Fibroblast of villous mesenchyme (primary cell): ENCODE results near the gene DMBX1. TPM values are rescaled to one million over a fixed set of nuclear protein-coding genes. Genes with fewer than 3 reads are reported as not detected.

Experiments used
- DNase-seq: peaks from one replicate; pipeline ENCODE4 v3.0.0-alpha.2; 2010; ENCODE audit warnings: low read depth
- H3K4me3 ChIP-seq: 2 replicates; pipeline ENCODE4 v1.5.1; 2011; ENCODE audit warnings: low read depth, mild to moderate bottlenecking, low read length
- total RNA-seq: library from RNA; depleted of rRNA; stranded (reverse); fragments of >200 nt; gene quantifications from 2 replicates; pipeline ENCODE4 v1.2.3, GENCODE V29; 2012
- TF ChIP-seq, protein P1 (sequence below): IDR thresholded peaks from 2 replicates; pipeline ENCODE4 v1.5.1; 2012; ENCODE audit warnings: low read depth, mild to moderate bottlenecking, low read length; ENCODE audit not compliant: insufficient read depth

The DMBX1 gene
- total RNA-seq, 1 donor: not detected

DNA sequence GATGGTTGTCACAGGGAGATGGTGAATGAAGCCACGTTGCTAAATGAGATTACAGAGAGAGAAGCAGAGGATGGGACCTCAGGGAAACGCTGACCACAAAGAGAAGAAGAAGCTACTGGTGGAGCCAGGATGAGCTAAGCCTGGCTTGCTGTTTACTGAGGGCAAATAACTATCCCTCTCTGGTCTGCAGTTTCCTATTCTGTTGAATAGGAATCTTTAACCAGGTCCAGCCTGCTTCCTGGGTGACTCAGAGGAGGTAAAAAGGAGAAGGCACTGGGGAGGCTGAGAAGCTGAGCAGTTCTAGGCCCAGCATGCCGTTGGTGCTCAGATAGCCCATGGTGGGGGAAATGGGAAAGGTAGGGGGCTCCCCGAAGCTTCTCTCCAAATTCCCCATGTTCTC lies 29.6 kb downstream of the DMBX1 start:
- no peak overlapping the region for H3K4me3 ChIP-seq
- DNase-seq: no peak
- TF ChIP-seq, protein P1, sequence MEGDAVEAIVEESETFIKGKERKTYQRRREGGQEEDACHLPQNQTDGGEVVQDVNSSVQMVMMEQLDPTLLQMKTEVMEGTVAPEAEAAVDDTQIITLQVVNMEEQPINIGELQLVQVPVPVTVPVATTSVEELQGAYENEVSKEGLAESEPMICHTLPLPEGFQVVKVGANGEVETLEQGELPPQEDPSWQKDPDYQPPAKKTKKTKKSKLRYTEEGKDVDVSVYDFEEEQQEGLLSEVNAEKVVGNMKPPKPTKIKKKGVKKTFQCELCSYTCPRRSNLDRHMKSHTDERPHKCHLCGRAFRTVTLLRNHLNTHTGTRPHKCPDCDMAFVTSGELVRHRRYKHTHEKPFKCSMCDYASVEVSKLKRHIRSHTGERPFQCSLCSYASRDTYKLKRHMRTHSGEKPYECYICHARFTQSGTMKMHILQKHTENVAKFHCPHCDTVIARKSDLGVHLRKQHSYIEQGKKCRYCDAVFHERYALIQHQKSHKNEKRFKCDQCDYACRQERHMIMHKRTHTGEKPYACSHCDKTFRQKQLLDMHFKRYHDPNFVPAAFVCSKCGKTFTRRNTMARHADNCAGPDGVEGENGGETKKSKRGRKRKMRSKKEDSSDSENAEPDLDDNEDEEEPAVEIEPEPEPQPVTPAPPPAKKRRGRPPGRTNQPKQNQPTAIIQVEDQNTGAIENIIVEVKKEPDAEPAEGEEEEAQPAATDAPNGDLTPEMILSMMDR: no peak

DNA sequence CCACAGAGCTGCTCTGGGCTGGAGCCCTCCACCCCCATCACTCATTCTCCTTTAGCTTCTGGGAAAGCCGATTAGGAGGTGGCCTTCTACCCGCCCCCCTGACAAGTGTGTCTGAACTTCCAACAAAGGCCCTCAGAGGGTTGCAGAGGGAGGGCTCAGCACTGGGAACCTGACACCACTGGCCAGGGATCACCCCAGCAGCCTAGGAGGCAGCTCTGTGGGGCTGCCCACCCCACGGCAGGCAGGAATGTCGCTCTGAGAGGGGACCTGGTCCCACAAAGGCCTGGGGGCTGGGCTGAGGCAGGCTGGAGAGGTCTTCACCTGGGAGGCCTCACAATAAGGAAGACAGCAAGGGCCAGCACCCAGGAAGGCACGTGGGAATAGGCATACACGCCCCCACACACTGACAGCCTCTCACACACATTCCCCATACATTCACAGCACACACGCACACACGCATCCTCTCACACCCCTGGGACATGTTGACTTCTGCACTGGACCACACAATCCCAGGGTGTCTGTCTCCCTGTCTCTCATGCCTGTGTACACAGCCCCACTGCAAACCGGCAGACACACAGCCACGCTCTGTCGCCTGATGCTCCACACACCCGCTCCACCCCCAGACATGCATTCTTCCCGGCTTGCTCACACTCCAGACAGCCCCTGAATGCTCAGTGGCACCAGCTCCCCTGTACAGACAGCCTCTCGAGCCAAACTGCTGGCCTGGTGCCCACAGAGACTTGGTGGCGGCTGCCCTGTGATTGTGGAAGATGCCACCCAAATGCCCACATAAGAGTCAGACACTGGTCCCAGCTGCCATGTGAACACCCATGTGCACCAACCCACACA lies 30.7 kb downstream of the DMBX1 start:
- TF ChIP-seq, protein P1: no peak
- H3K4me3 ChIP-seq: no peak overlapping the region
- DNase-seq: peak; percentile 48

DNA sequence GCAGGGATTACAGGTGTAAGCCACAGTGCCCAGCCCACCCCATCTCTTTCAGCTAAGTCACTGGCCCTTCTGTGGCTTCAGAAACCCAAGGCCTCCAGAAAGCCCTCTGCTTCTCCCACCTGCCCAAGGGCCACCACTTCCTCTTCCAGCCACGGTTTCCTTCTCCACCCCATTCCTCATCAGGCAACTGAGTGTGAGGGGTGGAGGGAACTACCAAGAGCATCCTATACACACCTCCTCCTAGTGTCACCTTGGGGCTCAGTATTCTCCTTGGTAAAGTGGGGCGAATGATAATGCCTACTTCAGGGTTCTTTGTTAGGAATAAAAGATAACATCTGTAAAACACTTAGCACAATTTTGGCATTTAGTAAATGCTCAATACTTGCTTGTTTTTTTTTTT lies 31.8 kb downstream of the DMBX1 start:
- no peak overlapping the region for H3K4me3 ChIP-seq
- no peak for DNase-seq
- TF ChIP-seq, protein P1: no peak

DNA sequence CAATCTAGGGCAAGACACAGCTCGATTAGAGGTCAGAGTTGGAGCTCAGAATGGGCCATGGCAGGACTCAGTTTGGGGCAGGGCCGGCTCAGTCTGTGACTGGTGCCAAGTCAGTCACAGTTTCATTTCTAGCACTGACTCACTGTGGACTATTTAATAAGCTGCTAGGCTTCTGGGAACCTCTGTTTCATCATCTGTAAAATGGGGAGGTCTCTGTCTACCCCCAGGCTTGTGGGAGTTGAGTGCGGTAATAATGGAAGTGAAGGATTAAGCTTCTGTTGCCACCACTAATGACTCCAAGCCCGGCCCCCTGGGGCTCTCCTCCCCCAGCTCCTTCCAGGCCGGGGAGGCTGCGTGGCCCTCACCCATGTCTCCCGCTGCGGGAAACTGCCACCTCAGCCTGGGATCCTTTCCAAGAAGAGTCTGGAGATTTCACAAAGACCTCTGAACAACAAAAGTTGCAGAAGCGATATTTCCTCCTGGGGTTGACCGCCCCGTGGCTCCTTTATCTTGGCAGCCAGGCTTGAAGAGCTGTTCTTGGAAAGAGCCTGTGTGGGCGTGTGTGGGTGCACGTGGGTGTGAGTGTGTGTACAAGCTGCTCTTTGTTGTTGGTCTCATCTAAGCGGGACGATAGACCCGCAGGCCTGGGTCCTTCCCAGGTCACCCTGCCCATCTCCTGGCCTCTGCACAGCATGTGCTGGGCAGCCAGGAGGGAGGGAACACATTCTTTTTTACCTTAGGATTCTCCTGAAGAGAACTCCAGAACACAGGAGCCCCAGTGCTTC lies 32.7 kb downstream of the DMBX1 start:
- no peak overlapping the region for H3K4me3 ChIP-seq
- TF ChIP-seq, protein P1: no peak
- peak; percentile 61 for DNase-seq

DNA sequence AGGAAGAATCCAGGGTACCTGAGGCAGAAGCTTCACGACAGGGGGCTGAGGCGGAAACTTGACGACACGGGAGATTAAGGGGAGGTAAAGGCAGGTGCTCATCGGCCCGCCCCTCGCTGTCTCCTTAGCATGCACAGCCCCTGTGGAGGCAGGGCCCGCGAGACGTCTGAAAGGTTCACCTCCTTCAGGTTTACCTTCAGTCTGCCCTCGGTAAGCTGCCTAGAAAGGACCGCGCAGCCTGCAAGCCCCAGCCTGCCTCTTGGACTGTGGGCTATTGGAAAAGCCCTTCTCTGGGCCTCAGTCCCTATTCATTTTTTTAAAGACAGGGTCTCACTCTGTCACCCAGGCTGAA lies 33.3 kb downstream of the DMBX1 start:
- no peak overlapping the region for H3K4me3 ChIP-seq

DNA sequence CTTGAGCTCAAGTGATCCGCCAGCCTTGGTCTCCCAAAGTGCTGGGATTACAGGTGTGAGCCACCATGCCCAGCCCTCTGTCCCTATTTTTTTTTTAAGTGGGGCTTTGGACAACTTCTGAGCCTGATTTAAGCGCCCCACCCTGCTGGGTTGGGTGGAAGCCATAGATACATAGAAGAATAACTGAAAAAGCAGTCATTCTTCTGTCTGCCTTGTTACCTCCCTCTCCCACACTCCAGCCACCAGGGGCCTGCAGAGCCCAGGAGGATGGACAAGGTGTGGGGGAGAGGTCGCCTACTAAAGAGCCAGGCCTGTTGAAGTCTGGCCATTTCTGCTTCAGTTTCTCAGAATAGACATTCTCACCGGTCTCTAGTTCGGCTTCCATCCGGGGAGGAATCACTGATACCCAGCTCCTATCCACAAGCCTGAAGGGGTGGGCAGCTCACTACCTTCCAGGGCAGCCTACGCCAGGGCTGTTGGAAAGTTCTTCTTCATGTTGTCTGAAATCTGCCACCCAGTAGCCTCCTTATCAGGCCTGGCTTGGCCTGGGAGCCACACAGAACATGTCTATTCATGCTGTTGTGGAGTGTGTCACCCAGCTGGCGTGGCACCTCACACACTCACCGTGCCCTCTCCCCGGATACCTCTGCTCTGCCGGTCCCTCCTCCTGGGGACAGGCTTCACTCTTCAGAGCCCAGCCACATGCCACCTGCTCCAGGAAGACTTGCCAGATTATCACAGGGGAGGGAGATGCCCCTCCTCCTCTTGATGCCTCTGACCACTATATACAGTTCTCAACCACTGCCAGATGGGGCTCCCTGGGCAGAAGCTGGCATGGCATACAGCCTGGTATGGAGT lies 34.1 kb downstream of the DMBX1 start:
- no peak for DNase-seq
- TF ChIP-seq, protein P1: no peak
- no peak overlapping the region for H3K4me3 ChIP-seq

More for the DNA sequence above, 33.3 kb downstream of the DMBX1 start:
- TF ChIP-seq, protein P1: no peak
- no peak for DNase-seq
